Body of pancreas (tissue), 4 donors: Measurements from ENCODE around the gene PODXL.

Experiments used
- CTCF ChIP-seq, 7 experiments: fragments of 450-650 bp in 4 of 7; fragments of 200-600 bp in 3 of 7; sonication (generic) in 3 of 7; IDR thresholded peaks; one replicate each; pipeline ENCODE4 v1.5.1; 2016 to 2019; ENCODE audit warnings: antibody characterized with exemption in 7 of 7
- POLR2A ChIP-seq, 3 donors: fragments of 450-650 bp; IDR thresholded peaks; one replicate each; pipeline ENCODE4 v1.6.1; 2016; ENCODE audit warnings: antibody characterized with exemption in 3 of 3, mild to moderate bottlenecking in 2 of 3

- no peak for TF ChIP-seq CTCF (IDR thresholded peaks at IDR 0.05)
- TF ChIP-seq POLR2A (IDR thresholded peaks at IDR 0.05) = no peak
These were observed 69.2 kb downstream of the PODXL start for GRCh38 chr7:131487217-131487616.
